ENCODE data around the gene IL1RAP. TPM values are rescaled to one million over a fixed set of nuclear protein-coding genes. Genes with fewer than 3 reads are reported as not detected.

The IL1RAP gene
- total and polyA plus RNA-seq, 2 experiments from 2014 or later: 3.6 to 5.0 TPM

DNA sequence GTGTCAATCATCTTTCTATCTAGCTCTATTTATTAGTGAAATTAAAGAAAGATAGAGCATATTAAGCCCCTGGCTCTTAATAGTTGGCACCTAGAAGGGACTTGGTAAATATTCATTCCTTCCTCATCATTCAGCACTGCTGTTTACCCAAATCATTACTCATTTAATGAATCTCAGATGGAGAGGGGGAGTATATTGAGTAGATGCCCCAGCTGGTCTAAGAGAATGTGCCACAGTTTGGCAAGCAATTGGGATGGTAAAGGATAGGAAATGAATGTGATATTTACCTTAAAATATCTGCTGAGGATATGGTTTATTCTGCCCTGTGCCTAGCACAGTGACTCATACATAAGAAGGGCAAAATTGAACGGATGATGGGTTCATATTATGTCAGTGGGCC lies 6.0 kb downstream of the IL1RAP start (continued):
- TF ChIP-seq, protein P1, sequence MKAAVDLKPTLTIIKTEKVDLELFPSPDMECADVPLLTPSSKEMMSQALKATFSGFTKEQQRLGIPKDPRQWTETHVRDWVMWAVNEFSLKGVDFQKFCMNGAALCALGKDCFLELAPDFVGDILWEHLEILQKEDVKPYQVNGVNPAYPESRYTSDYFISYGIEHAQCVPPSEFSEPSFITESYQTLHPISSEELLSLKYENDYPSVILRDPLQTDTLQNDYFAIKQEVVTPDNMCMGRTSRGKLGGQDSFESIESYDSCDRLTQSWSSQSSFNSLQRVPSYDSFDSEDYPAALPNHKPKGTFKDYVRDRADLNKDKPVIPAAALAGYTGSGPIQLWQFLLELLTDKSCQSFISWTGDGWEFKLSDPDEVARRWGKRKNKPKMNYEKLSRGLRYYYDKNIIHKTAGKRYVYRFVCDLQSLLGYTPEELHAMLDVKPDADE (IDR thresholded peaks at IDR 0.05): no peak
- no peak for TF ChIP-seq ZNF114 (CRISPR knock-in tag; IDR thresholded peaks at IDR 0.05)
- TF ChIP-seq POLR2AphosphoS5 (IDR thresholded peaks at IDR 0.05; ENCODE audit: low read depth): no peak
- no peak for TF ChIP-seq JUNB (IDR thresholded peaks at IDR 0.05; ENCODE audit: unreplicated experiment)
- no peak for TF ChIP-seq EZH2 (IDR thresholded peaks at IDR 0.05; ENCODE audit: low read depth, unreplicated experiment)
- no peak for TF ChIP-seq CREB1 (CRISPR knock-in tag; IDR thresholded peaks at IDR 0.05; ENCODE audit: low read depth)
- TF ChIP-seq STAT1 (IDR thresholded peaks at IDR 0.05; ENCODE audit: unreplicated experiment): no peak

DNA sequence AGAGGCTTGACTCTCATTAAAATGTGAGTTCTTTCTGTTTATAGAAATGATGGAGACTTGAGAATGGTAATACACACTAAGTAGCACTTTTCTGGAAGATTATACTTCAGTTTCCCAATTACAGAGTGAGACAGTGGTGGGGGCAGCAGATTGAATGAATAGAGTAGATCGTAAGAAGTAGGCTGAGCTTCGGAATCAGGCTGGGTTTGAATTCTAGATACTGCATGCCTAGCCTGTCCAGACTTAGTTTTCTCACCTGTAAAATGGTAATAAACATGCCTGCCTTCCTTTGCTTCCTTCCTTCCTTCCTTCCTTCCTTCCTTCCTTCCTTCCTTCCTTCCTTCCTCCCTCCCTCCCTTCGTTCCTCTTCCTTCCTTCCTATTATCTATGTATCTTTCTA lies 8.1 kb downstream of the IL1RAP start:
- Histone ChIP-seq H3K4me3 (no peak overlapping the region), H3K9me2 (ENCODE audit: insufficient read depth) (no peaks in the 10 kb centered on the region), H3K27me3 (ENCODE audit: insufficient read depth) (no peaks in the 10 kb centered on the region), H3K36me3 (ENCODE audit: insufficient read depth) (no peaks in the 10 kb centered on the region), H3K27ac (ENCODE audit: low read depth) (no peak overlapping the region), H3K4me2 (no peak overlapping the region), H3K4me1 (ENCODE audit: insufficient read depth) (peaks cover 12% of the 10 kb centered on the region; the same call in 1 of the 2 replicates), H4K20me1 (replicated peaks; ENCODE audit: insufficient read depth) (no peaks in the 10 kb centered on the region), H2AFZ (no peak overlapping the region), H3K79me2 (replicated peaks; ENCODE audit: insufficient read depth) (no peaks in the 10 kb centered on the region), H3F3A (replicated peaks; ENCODE audit: low read depth) (no peaks in the 10 kb centered on the region)
- Mint-ChIP-seq H3K9me3 (no peaks in the 10 kb centered on the region), H3K4me3 (no peak overlapping the region), H3K27me3 (ENCODE audit: insufficient read depth, low read depth, poor library complexity) (no peaks in the 10 kb centered on the region), H3K36me3 (ENCODE audit: low read depth) (no peaks in the 10 kb centered on the region), H3K4me1 (peaks cover 15% of the 10 kb centered on the region; the same call in 2 of the 3 replicates), H3K27ac (no peak overlapping the region)
- no peak for TF ChIP-seq POLR2AphosphoS5 (IDR thresholded peaks at IDR 0.05; ENCODE audit: low read depth)
- TF ChIP-seq ZNF114 (CRISPR knock-in tag; IDR thresholded peaks at IDR 0.05): no peak
- no peak for TF ChIP-seq CREB1 (CRISPR knock-in tag; IDR thresholded peaks at IDR 0.05; ENCODE audit: low read depth)
- TF ChIP-seq STAT1 (IDR thresholded peaks at IDR 0.05; ENCODE audit: unreplicated experiment): no peak
- TF ChIP-seq, protein P2, sequence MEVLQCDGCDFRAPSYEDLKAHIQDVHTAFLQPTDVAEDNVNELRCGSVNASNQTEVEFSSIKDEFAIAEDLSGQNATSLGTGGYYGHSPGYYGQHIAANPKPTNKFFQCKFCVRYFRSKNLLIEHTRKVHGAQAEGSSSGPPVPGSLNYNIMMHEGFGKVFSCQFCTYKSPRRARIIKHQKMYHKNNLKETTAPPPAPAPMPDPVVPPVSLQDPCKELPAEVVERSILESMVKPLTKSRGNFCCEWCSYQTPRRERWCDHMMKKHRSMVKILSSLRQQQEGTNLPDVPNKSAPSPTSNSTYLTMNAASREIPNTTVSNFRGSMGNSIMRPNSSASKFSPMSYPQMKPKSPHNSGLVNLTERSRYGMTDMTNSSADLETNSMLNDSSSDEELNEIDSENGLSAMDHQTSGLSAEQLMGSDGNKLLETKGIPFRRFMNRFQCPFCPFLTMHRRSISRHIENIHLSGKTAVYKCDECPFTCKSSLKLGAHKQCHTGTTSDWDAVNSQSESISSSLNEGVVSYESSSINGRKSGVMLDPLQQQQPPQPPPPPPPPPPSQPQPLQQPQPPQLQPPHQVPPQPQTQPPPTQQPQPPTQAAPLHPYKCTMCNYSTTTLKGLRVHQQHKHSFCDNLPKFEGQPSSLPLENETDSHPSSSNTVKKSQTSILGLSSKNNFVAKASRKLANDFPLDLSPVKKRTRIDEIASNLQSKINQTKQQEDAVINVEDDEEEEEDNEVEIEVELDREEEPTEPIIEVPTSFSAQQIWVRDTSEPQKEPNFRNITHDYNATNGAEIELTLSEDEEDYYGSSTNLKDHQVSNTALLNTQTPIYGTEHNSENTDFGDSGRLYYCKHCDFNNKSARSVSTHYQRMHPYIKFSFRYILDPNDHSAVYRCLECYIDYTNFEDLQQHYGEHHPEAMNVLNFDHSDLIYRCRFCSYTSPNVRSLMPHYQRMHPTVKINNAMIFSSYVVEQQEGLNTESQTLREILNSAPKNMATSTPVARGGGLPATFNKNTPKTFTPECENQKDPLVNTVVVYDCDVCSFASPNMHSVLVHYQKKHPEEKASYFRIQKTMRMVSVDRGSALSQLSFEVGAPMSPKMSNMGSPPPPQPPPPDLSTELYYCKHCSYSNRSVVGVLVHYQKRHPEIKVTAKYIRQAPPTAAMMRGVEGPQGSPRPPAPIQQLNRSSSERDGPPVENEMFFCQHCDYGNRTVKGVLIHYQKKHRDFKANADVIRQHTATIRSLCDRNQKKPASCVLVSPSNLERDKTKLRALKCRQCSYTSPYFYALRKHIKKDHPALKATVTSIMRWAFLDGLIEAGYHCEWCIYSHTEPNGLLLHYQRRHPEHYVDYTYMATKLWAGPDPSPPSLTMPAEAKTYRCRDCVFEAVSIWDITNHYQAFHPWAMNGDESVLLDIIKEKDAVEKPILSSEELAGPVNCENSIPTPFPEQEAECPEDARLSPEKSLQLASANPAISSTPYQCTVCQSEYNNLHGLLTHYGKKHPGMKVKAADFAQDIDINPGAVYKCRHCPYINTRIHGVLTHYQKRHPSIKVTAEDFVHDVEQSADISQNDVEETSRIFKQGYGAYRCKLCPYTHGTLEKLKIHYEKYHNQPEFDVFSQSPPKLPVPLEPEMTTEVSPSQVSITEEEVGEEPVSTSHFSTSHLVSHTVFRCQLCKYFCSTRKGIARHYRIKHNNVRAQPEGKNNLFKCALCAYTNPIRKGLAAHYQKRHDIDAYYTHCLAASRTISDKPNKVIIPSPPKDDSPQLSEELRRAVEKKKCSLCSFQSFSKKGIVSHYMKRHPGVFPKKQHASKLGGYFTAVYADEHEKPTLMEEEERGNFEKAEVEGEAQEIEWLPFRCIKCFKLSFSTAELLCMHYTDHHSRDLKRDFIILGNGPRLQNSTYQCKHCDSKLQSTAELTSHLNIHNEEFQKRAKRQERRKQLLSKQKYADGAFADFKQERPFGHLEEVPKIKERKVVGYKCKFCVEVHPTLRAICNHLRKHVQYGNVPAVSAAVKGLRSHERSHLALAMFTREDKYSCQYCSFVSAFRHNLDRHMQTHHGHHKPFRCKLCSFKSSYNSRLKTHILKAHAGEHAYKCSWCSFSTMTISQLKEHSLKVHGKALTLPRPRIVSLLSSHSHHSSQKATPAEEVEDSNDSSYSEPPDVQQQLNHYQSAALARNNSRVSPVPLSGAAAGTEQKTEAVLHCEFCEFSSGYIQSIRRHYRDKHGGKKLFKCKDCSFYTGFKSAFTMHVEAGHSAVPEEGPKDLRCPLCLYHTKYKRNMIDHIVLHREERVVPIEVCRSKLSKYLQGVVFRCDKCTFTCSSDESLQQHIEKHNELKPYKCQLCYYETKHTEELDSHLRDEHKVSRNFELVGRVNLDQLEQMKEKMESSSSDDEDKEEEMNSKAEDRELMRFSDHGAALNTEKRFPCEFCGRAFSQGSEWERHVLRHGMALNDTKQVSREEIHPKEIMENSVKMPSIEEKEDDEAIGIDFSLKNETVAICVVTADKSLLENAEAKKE (CRISPR knock-in tag; IDR thresholded peaks at IDR 0.05): no peak
- TF ChIP-seq EZH2 (IDR thresholded peaks at IDR 0.05; ENCODE audit: low read depth, unreplicated experiment): no peak
- DNase-seq (ENCODE audit: low spot score) (no peak), ATAC-seq (no peak)
